Hematopoietic multipotent progenitor cell treated with erythropoietin and hydrocortisone succinate and interleukin-3 and kit ligand, for 17 days (in vitro differentiated cells): ENCODE data around the gene KIF1B.
"Not testable (repeated sequence)": the region's sequence is repeated elsewhere in the genome, so short reads cannot be mapped to it uniquely, and the experiment has no call there.

ENCODE experiments used
- DNase-seq: peaks from one replicate; pipeline ENCODE4 v3.0.0-alpha.2; 2015; ENCODE audit warnings: low spot score

KIF1B gene

GRCh38 chr1:10192263-10192662 is 18.1 kb upstream of the KIF1B start:
- DNase-seq = no peak

- no peak for DNase-seq
These were observed 17.1 kb upstream of the KIF1B start for GRCh38 chr1:10193288-10193687.

GRCh38 chr1:10195570-10195969 is 14.8 kb upstream of the KIF1B start:
- no peak for DNase-seq

GRCh38 chr1:10196976-10197375 is 13.4 kb upstream of the KIF1B start:
- DNase-seq = no peak

GRCh38 chr1:10200620-10201019 is 9.8 kb upstream of the KIF1B start:
- DNase-seq = no peak

- no peak for DNase-seq
These were observed 6.2 kb upstream of the KIF1B start for GRCh38 chr1:10204003-10204642.

- DNase-seq = not testable (repeated sequence)
These were observed 5.2 kb upstream of the KIF1B start for GRCh38 chr1:10205206-10205605.

- no peak for DNase-seq
These were observed 2.6 kb upstream of the KIF1B start for GRCh38 chr1:10207810-10208209.

- DNase-seq = no peak
These were observed 1.8 kb upstream of the KIF1B start for GRCh38 chr1:10208537-10208936.

- no peak for DNase-seq
These were observed 823 bp upstream of the KIF1B start for GRCh38 chr1:10209590-10209904.

- no peak for DNase-seq
These were observed 753 bp downstream of the KIF1B start for GRCh38 chr1:10210841-10211804.

GRCh38 chr1:10211805-10212410 is 1.5 kb downstream of the KIF1B start:
- DNase-seq = no peak

GRCh38 chr1:10212476-10212875 is 2.1 kb downstream of the KIF1B start:
- no peak for DNase-seq

GRCh38 chr1:10213186-10213705 is 2.9 kb downstream of the KIF1B start:
- no peak for DNase-seq

- DNase-seq = no peak
These were observed 5.8 kb downstream of the KIF1B start for GRCh38 chr1:10216090-10216749.

- DNase-seq = no peak
These were observed 7.5 kb downstream of the KIF1B start for GRCh38 chr1:10217748-10218441.

- no peak for DNase-seq
These were observed 9.8 kb downstream of the KIF1B start for GRCh38 chr1:10220200-10220599.

- DNase-seq = not testable (repeated sequence)
These were observed 10.3 kb downstream of the KIF1B start for GRCh38 chr1:10220657-10221056.

- DNase-seq = no peak
These were observed 15.2 kb downstream of the KIF1B start for GRCh38 chr1:10225573-10225972.

GRCh38 chr1:10228528-10228927 is 18.2 kb downstream of the KIF1B start:
- DNase-seq = no peak

- DNase-seq = no peak
These were observed 19.5 kb downstream of the KIF1B start for GRCh38 chr1:10229903-10230302.

GRCh38 chr1:10232163-10232562 is 21.8 kb downstream of the KIF1B start:
- no peak for DNase-seq
